ENCODE measurements around the gene LRRC49.
A peak's percentile ranks its signal among the peaks of the same experiment; 100 is the strongest.

The LRRC49 gene

DNA sequence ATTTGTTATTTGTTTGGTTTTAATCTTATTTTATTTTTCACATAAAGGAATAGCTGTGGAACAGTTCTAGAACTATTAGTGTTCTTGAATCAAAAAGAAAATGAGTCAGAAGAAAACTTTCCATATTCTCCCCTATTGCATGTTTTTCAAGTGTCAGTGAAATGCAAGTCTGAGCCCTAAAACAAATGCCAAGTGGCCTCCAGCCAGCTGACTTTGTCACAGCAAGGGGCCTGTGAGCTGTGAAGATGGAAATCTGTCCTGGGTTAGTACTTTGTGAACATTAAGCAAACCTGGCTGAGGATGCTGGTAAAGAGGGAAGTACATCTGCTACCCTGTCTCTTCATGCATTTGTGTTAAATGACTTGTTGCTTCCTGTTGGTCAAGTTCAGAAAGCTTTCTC lies 14.2 kb downstream of the LRRC49 start:
- H3K36me3 ChIP-seq (ENCODE audit: insufficient read depth, low read length), result no peaks in the 10 kb centered on the region
- no peaks in the 10 kb centered on the region for H3K9me3 ChIP-seq (ENCODE audit: low read length)
- TF ChIP-seq, protein P1, sequence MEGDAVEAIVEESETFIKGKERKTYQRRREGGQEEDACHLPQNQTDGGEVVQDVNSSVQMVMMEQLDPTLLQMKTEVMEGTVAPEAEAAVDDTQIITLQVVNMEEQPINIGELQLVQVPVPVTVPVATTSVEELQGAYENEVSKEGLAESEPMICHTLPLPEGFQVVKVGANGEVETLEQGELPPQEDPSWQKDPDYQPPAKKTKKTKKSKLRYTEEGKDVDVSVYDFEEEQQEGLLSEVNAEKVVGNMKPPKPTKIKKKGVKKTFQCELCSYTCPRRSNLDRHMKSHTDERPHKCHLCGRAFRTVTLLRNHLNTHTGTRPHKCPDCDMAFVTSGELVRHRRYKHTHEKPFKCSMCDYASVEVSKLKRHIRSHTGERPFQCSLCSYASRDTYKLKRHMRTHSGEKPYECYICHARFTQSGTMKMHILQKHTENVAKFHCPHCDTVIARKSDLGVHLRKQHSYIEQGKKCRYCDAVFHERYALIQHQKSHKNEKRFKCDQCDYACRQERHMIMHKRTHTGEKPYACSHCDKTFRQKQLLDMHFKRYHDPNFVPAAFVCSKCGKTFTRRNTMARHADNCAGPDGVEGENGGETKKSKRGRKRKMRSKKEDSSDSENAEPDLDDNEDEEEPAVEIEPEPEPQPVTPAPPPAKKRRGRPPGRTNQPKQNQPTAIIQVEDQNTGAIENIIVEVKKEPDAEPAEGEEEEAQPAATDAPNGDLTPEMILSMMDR (IDR thresholded peaks at IDR 0.05; ENCODE audit: low read length), result no peak
- TF ChIP-seq EZH2 (IDR thresholded peaks at IDR 0.05; ENCODE audit: borderline replicate concordance, low read length), result no peak
- no peaks in the 10 kb centered on the region for H3K9me2 ChIP-seq (ENCODE audit: low read depth, low read length)
- H3K27ac ChIP-seq (ENCODE audit: low read depth, low read length, poor library complexity, severe bottlenecking), result no peak overlapping the region
- H3K4me1 ChIP-seq (ENCODE audit: insufficient read depth, low read length, severe bottlenecking), result no peaks in the 10 kb centered on the region
- no peaks in the 10 kb centered on the region for H3K79me2 ChIP-seq (ENCODE audit: insufficient read depth, low read length)
- no peaks in the 10 kb centered on the region for H4K20me1 ChIP-seq (ENCODE audit: insufficient read depth, low read length)
- H3K27me3 ChIP-seq (ENCODE audit: insufficient read depth, low read length), result no peaks in the 10 kb centered on the region
- no peak overlapping the region for H3K4me3 ChIP-seq (ENCODE audit: low read depth, low read length, poor library complexity, severe bottlenecking)
- no peak overlapping the region for H3K9ac ChIP-seq (ENCODE audit: low read length)
- H3F3A ChIP-seq (ENCODE audit: insufficient read depth, low read length), result no peaks in the 10 kb centered on the region
- no peak overlapping the region for H3K4me2 ChIP-seq (ENCODE audit: low read length)
- H2AFZ ChIP-seq (ENCODE audit: low read length), result no peak overlapping the region

DNA sequence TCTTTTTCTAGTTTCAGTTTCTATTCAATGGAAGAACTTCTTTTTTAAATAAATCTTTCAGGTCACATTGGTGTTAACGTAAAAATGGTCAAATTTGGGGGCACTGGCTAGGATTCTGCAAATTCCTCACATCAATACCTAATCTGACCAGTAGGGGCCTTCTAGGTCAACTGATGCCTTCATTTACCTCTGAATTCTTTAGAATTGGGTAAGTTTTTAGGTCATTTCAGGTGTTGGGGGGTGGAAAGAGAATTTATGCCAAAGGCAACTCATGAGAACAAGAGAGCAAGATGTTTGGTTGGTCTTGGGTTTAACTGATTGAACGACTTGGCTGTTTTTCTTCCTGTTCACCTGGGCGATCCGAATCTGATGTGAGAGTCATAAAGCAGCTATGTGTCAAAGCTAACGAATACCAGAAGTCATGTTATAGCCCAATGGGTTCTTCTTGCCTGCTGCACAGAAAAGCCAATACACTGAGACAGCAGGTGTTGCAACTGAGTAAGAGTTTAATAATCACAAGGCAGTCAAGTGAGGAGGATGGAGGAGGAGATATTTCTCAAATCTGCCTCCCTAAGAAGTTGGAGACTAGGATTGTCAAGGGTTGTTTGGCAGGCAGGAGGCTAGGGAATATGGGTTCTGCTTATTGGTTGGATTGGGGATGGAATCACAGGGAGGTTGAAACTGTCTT lies 15.3 kb downstream of the LRRC49 start:
- TF ChIP-seq, protein P1 (IDR thresholded peaks at IDR 0.05; ENCODE audit: low read length), result peak; percentile 53
- no peak for TF ChIP-seq EZH2 (IDR thresholded peaks at IDR 0.05; ENCODE audit: borderline replicate concordance, low read length)
- no peaks in the 10 kb centered on the region for H3K9me2 ChIP-seq (ENCODE audit: low read depth, low read length)
- H3K36me3 ChIP-seq (ENCODE audit: insufficient read depth, low read length), result no peaks in the 10 kb centered on the region
- H3F3A ChIP-seq (ENCODE audit: insufficient read depth, low read length), result no peaks in the 10 kb centered on the region
- H3K4me3 ChIP-seq (ENCODE audit: low read depth, low read length, poor library complexity, severe bottlenecking), result no peak overlapping the region
- H3K27me3 ChIP-seq (ENCODE audit: insufficient read depth, low read length), result no peaks in the 10 kb centered on the region
- no peak overlapping the region for H3K4me2 ChIP-seq (ENCODE audit: low read length)
- H3K9ac ChIP-seq (ENCODE audit: low read length), result no peak overlapping the region
- no peaks in the 10 kb centered on the region for H3K79me2 ChIP-seq (ENCODE audit: insufficient read depth, low read length)
- no peak overlapping the region for H3K27ac ChIP-seq (ENCODE audit: low read depth, low read length, poor library complexity, severe bottlenecking)
- H2AFZ ChIP-seq (ENCODE audit: low read length), result no peak overlapping the region
- H4K20me1 ChIP-seq (ENCODE audit: insufficient read depth, low read length), result no peaks in the 10 kb centered on the region
- no peaks in the 10 kb centered on the region for H3K4me1 ChIP-seq (ENCODE audit: insufficient read depth, low read length, severe bottlenecking)
- no peaks in the 10 kb centered on the region for H3K9me3 ChIP-seq (ENCODE audit: low read length)

DNA sequence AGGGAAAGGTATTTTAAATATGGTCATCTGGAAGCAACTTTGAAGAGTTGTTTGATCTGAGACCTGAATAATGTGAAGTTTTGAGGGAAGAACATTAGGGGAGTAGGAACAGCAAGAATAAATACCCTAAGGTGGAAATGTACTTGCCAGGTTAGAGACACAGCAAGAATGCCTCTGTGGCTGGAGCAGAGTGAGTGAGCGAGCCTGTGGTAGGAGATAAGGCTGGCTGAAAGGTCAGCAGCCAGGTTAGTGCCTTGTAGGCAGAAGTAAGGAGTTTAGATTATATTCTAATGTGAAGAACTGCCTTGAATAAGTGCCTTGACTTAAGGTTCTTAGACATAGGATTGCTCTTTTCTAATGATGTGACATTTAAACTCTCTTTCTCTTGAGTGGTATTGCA lies 18.3 kb downstream of the LRRC49 start:
- H4K20me1 ChIP-seq (ENCODE audit: insufficient read depth, low read length), result no peaks in the 10 kb centered on the region
- H3F3A ChIP-seq (ENCODE audit: insufficient read depth, low read length), result no peaks in the 10 kb centered on the region
- no peak overlapping the region for H3K4me3 ChIP-seq (ENCODE audit: low read depth, low read length, poor library complexity, severe bottlenecking)
- TF ChIP-seq, protein P1 (IDR thresholded peaks at IDR 0.05; ENCODE audit: low read length), result no peak
- no peak for TF ChIP-seq EZH2 (IDR thresholded peaks at IDR 0.05; ENCODE audit: borderline replicate concordance, low read length)
- no peaks in the 10 kb centered on the region for H3K9me3 ChIP-seq (ENCODE audit: low read length)
- H3K79me2 ChIP-seq (ENCODE audit: insufficient read depth, low read length), result no peaks in the 10 kb centered on the region
- H3K4me2 ChIP-seq (ENCODE audit: low read length), result no peak overlapping the region
- no peak overlapping the region for H2AFZ ChIP-seq (ENCODE audit: low read length)
- H3K27ac ChIP-seq (ENCODE audit: low read depth, low read length, poor library complexity, severe bottlenecking), result no peak overlapping the region
- no peaks in the 10 kb centered on the region for H3K36me3 ChIP-seq (ENCODE audit: insufficient read depth, low read length)
- no peaks in the 10 kb centered on the region for H3K9me2 ChIP-seq (ENCODE audit: low read depth, low read length)
- no peaks in the 10 kb centered on the region for H3K4me1 ChIP-seq (ENCODE audit: insufficient read depth, low read length, severe bottlenecking)
- H3K27me3 ChIP-seq (ENCODE audit: insufficient read depth, low read length), result no peaks in the 10 kb centered on the region
- no peak overlapping the region for H3K9ac ChIP-seq (ENCODE audit: low read length)

Measured in OCI-LY1 (cell line).